GM18519 (cell line): ENCODE measurements around the gene PRSS3.
"Not testable (repeated sequence)": the region's sequence is repeated elsewhere in the genome, so short reads cannot be mapped to it uniquely, and the experiment has no call there.

Source experiments
- ATAC-seq: cut with Tn5 transposase; IDR thresholded peaks from one replicate; pipeline ENCODE4 v1.9.1; 2021; ENCODE audit warnings: mild to moderate bottlenecking, moderate library complexity; ENCODE audit not compliant: unreplicated experiment, low FRiP score

Gene PRSS3

DNA sequence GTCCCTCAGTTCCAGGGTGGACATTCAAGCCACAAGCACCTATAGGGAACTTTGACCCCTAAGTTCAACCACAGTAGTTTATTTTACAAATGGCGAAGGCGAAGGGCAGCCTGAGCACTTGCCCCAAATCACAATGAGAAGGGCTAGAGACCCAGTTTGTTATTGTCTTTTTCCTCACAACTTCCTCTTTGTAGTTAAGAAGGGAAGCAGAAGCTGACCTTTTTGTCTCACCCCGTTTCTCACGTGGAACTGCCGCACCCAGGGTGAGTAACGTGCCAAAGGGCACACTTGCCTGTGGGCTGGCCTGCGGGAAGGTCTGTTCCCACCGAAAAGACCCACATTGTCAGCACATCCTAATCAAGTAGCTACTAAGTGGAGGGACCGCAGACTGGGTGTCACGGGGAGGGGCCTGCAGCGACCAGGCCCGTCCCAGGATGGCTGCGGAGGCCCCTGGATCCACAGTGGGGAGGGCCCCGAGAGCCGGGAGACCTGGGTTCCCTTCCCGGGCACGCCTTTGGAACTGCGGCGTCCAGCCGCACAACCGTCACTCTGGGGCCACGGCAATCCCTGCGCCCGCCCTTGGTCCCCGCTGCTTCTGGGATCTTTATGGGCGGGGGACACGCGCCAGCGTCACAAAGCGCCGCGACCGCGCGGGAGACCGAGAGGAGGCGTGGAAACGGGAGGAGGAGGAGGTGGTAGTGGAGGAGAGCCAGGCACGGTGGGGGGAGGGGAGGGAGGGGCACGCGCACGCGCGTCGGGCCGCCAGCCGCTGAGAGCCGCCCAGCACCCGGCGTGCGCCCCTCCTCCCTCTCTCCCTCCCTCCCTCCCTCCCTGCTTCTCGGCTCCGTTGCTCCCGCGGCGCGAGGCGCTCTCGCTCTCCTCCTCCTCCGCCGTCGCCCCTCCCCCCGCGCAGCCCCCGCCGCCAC lies 21.2 kb downstream of the PRSS3 start, which contains the start of gene UBE2R2:
Gene UBE2R2 (plus strand): TSS at position 834 of the 926 bp plus-strand sequence. CDS start 598 bp downstream, outside the sequence.
- ATAC-seq, result no peak

DNA sequence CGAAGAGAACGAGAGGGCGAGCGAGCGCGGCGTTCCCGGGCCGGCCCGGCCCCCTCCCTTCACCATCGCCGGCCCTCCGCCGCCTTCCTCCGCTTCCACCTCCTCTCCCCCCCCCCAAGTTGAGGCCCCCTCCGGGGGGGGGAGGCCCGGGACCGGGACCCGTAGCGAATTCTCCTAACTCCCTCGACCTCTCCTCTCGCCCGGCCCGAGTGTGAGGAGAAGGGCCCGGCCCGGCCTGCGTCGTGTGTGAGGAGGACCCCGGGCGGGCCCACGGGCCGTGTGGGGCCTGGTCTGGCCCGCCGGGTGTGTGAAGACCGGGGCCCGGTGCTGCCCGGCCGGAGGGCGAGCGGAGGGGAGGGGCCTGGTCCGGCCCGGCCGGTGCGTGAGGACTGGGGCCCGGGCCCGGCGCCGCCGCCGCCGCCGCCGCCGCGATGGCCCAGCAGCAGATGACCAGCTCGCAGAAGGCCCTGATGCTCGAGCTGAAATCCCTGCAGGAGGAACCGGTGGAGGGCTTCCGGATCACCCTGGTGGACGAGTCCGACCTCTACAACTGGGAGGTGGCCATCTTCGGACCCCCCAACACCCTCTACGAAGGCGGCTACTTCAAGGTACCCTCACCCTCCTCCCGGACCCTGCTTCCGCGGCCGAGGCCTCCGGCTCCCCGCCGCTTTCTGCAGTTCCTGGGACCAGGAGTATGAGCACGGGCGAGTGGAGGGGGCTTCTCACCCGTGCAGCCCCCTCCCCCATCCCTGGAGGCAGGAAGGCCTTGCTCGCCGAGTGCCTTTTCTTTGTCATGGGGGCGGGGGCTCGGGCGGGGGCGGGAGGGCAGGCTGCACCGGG lies 22.2 kb downstream of the PRSS3 start:
- ATAC-seq, result no peak

DNA sequence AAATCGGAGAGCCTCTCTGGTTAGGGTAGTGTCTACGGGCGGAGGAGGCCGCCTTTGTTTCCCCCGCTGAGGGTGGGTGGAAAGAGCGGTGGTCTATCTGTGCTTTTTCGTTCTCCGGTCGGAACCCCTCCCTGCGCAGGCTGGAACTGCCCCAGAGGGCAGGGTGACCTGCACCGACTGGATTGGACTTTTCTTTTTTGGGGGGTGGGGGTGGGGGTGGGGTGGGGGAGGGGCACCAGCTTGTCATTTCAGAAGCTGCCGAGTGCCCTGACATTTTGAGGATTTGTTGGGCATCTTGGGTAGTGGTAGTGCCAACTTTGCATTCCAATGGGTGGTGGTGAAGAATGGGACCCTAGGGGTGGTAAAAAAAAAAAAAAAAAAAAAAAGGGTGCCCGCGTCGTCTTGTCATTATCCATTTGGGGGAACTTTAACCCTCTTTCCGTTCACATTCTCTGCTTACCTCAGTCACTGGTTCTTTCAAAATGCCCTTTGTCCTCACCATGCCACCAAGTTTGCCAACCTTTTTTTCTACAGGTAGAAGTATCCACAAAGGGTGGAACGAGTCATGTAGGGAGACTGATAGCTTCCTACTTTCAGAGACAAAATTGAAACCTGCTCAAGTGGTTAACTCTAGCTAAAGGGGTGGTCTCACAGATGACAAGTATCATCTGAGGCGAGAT lies 22.9 kb downstream of the PRSS3 start:
- no peak for ATAC-seq

DNA sequence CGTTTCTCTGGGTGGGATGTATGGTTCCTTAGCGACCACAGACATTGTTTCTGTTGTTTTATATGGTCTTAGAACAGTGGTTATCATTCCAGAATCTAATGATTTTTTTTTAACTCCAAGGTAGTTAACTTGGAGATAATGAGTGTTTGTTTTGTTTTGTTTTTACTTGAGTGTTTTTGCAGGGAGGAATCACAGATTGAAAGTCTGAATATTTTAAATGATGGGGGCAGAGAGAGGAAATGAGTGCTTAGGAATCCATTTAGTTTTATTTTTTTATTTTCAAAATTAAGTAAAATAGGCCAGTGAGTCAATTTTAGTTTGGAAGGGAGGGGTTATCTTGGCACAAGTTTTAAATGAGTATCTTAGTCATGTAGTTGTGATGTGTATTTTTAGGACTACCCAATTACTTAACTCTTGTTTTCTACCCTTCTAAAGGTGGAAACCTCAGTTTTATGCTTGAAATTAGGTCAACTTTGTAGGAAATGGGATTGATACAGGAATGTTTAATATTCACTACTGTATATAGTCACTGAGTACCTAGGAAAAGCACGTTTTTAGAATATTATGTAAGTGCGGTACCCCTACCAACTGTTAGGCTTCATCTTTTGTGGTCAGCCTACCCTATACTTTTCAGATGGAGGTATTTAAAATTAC lies 23.6 kb downstream of the PRSS3 start:
- no peak for ATAC-seq

DNA sequence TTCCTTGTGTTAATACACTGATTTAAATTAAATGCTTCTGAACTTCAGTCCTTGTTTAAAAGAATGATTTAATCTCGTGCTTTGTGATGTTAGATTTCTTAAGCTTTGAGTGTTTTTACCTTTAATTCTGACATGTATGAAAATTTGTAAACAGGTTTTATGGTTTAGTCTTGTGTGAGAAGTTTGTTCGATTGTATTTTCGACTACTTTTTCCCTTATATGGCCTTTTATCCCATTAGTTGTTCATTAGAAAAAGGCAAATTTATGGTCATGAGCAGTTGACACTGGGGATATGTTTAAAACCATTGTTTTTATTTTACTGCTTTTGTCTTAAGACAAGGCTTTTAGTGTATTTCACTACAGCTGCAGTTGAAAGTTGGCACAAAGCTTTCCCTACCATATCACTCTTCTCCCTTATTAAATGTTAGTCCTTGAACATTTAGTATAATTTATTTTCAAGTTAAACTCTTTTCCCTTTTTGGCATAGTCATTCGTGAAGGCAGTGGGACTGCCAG lies 24.9 kb downstream of the PRSS3 start:
- ATAC-seq, result no peak

DNA sequence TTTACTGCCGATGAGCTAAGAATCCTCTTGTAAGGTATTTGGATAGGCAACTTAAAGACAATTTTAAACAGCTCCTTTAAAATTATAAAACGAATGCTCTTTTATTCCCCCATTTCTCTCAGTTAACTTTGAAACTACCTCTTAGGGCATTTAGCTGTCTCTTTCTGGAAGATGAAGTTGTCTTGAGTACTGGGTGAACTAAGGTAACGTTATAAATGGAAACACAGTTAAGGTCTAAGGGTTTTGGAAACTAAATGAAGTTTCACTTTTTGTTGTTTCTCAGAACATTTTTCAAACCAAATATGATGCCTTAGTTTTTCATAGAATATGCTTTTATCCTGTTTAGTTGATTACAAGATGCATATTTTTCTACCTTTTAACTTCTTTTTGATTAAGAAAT lies 28.4 kb downstream of the PRSS3 start:
- ATAC-seq, result no peak

DNA sequence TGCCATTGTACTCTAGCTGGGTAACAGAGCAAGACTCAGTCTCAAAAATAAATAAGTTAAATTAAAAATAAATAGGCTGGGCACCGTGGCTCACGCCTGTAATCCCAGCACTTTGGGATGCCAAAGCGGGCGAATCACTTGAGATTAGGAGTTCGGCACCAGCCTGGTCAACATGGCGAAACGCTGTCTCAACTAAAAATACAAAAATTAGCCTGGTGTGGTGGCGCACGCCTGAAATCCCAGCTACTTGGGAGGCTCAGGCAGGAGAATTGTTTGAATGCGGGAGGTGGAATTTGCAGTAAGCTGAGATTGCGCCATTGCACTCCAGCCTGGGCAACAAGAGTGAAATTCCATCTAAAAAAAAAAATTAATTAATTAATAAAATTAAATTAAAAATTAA lies 31.9 kb downstream of the PRSS3 start:
- not testable (repeated sequence) for ATAC-seq

DNA sequence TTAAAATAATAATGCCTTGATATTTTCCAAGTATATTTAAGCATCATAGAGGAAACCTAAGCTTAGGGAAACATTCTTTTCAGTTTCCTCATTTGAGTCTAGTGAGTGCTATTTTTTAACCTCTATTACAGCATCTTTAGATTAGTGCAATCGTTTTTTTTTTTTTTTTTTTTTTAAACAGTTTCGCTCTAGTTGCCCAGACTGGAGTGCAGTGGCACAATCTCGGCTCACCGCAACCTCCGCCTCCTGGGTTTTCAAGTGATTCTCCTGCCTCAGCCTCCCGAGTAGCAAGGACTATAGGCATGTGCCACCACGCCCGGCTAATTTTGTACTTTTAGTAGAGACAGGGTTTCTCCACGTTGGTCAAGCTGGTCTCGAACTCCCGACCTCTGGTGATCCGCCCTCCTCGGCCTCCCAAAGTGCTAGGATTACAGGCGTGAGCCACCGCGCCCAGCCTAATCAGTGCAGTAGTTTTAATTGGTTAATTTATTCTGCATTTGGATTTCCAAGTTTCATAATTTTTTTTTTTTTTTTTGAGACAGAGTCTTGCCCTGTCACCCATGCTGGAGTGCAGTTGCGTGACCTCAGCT lies 34.4 kb downstream of the PRSS3 start:
- ATAC-seq, result not testable (repeated sequence)

DNA sequence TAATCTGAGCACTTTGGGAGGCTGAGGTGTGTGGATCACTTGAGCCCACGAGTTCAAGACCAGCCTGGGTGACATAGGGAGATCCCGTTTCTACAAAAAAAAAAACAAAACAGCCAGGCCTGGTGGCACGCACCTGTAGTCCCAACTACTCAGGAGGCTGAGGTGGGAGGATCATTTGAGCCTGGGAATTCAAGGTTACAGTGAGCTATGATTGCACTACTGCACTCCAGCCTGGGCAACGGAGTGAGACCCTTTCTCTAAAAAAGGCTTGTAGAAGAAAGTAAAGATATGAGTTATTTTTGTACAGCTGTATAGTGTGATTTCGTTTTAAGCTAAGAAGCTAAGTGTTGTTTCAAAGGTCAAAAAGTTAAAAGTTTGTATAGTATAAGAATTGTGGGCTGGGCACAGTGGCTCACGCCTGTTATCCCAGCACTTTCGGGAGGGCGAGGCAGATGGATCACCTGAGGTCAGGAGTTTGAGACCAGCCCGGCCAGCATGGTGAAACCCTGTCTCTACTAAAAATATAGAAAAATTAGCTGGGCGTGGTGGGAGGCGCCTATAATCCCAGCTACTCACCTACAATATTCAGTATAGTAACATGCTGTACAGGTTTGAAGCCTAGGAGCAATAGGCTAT lies 40.4 kb downstream of the PRSS3 start:
- no peak for ATAC-seq

DNA sequence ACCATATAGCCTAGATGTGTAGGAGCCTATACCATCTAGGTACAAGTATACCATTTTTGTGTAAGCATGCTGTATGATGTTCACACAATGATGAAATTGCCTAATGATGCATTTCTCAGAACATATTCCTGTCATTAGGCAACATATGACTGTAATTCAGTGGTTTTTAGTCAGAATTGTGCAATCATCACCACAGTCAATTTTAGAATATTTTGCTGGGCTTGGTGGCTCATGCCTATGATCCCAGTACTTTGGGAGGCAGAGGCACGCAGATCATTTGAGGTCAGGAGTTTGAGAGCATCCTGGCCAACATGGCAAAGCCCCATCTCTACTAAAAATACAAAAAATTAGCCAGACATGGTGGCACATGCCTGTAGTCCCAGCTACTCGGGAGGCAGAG lies 40.9 kb downstream of the PRSS3 start:
- not testable (repeated sequence) for ATAC-seq

DNA sequence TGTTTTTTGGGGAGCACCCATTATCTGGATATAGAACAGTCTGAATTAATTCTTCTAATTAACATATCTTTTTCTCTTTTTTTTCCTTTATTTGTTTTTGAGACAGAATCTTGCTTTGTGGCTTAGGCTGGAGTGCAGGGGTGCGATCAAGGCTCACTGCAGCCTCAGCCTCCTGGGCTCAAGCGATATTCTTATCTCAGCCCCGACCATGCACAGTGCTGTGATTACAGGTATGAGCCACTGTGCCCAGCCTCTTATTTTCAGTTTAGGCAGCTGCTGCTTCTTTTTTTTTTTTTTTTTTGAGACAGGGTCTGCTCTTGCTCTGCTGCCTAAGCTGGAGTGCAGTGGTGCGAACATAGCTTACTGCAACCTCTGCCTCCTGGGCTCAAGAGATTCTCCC lies 41.8 kb downstream of the PRSS3 start:
- ATAC-seq, result no peak

DNA sequence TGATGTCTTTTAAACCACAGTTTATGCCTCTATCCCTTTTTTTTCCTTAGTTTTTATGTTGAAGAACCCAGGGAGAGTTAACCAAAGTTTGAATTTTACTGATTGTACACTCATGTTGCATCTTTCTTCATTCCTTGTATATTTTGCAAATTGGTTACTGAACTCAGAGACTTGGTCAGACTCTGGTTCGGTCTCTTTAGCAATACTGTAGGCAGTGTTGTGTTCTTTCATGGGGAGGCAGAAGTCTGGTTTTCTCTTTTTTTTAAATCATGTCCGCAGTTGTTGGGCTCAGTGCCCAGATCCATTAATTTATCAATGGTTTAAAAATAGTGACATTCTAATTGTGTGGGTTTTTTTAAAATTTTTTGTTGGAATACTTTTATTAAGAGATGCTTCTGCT lies 45.0 kb downstream of the PRSS3 start:
- ATAC-seq, result no peak

DNA sequence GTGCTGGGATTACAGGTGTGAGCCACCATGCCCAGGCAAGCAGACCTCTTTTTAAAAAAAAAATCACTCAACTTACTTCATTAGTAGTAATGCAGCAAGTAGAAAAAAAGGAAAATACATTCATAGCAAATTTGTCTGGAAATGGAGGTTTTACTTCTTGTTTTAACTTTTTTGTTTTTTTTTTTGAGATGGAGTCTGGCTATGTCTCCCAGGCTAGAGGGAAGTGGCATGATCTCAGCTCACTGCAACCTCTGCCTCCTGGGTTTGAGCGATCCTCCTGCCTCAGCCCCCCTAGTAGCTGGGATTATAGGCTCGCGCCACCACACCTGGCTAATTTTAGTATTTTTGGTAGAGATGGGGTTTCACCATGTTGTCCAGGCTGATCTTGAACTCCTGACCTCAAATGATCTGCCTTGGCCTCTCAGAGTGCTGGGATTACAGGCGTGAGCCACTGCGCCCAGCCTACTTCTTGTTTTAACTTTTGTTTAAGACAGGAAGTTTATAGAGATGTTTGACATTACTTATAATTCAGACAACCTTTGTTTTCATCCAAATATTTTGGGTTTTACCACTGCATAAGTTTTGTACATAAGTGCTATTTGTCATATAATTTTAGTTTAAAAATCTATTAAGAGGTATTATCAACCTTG lies 48.1 kb downstream of the PRSS3 start:
- ATAC-seq, result no peak

DNA sequence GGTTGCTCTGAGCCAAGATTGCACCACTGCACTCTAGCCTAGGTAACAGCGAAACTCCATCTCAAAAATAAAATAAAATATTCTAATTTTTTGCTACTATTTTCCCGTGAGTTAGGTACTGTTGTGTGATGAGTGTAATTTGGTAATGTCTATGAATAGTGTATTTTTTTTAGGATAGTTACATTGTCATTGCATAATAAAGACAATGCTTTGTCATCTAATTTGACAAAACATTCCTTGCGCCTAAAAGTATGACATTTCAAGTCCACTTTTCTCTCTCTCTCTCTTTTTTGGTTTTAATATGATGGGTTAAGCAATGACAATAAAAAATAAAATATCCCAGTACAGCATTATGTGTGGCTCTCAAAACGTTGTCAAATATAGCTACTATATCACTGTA lies 50.9 kb downstream of the PRSS3 start:
- no peak for ATAC-seq

DNA sequence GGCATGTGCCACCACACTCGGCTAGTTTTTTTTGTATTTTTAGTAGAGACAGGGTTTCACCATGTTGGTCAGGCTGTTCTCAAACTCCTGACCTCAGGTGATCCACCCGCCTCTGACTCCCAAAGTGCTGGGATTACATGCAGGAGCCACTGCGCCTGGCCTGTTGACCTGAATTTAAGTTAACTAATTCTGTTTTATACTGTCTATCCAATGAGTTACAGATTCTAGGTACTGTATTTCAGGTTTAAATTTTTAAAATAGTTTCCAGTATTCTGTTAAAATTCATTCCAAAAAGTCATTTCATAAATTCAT lies 52.5 kb downstream of the PRSS3 start:
- not testable (repeated sequence) for ATAC-seq
